K562 (cell line): Measurements from ENCODE around the gene LETM1.

Source experiments
- CREB5 ChIP-seq: fragments of 250-450 bp; sonication (Bioruptor Pico); IDR thresholded peaks from 2 replicates; pipeline ENCODE4 v1.5.0; 2020; ENCODE audit warnings: mild to moderate bottlenecking
- FUS ChIP-seq: fragments of 200-400 bp; formaldehyde crosslinking; optimal IDR thresholded peaks from 2 replicates; pipeline ENCODE3; 2017; ENCODE audit warnings: low read depth, low read length
- KDM1A ChIP-seq, 2 experiments: fragments of 450-650 bp; IDR thresholded peaks; 2 replicates each; pipeline ENCODE4 v1.6.1; 2016; ENCODE audit warnings: mild to moderate bottlenecking in 2 of 2
- TEAD1 ChIP-seq, 2 experiments: fragments of 450-650 bp in 1 of 2; sonication (generic) in 1 of 2; formaldehyde crosslinking; IDR thresholded peaks; 2 replicates each; pipeline versions ENCODE4 v1.4.0 to v1.8.0; 2020 to 2022; ENCODE audit warnings: mild to moderate bottlenecking in 2 of 2, missing genetic modification reagents in 1 of 2
- TF ChIP-seq, protein P1 (sequence below): sonication (generic); formaldehyde crosslinking; IDR thresholded peaks from 2 replicates; pipeline ENCODE4 v1.8.1; 2022; ENCODE audit warnings: missing genetic modification reagents

GRCh38 chr4:1775731-1776500, 80.0 kb downstream of the LETM1 start:
- TF ChIP-seq, protein P1, sequence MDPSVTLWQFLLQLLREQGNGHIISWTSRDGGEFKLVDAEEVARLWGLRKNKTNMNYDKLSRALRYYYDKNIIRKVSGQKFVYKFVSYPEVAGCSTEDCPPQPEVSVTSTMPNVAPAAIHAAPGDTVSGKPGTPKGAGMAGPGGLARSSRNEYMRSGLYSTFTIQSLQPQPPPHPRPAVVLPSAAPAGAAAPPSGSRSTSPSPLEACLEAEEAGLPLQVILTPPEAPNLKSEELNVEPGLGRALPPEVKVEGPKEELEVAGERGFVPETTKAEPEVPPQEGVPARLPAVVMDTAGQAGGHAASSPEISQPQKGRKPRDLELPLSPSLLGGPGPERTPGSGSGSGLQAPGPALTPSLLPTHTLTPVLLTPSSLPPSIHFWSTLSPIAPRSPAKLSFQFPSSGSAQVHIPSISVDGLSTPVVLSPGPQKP (CRISPR knock-in tag) = no peak
- TF ChIP-seq CREB5 (CRISPR knock-in tag) = no peak
- no peak for TF ChIP-seq KDM1A (IDR thresholded peaks at IDR 0.05)
- no peak for TF ChIP-seq FUS
- no peak for TF ChIP-seq TEAD1 (CRISPR knock-in tag; IDR thresholded peaks at IDR 0.05)
